HG03159 (cell line): ENCODE data around the gene PERCC1.

ENCODE experiments used
- ATAC-seq: cut with Tn5 transposase; IDR thresholded peaks from one replicate; pipeline ENCODE4 v1.9.1; 2021; ENCODE audit warnings: mild to moderate bottlenecking, moderate library complexity; ENCODE audit not compliant: unreplicated experiment

Gene PERCC1

DNA sequence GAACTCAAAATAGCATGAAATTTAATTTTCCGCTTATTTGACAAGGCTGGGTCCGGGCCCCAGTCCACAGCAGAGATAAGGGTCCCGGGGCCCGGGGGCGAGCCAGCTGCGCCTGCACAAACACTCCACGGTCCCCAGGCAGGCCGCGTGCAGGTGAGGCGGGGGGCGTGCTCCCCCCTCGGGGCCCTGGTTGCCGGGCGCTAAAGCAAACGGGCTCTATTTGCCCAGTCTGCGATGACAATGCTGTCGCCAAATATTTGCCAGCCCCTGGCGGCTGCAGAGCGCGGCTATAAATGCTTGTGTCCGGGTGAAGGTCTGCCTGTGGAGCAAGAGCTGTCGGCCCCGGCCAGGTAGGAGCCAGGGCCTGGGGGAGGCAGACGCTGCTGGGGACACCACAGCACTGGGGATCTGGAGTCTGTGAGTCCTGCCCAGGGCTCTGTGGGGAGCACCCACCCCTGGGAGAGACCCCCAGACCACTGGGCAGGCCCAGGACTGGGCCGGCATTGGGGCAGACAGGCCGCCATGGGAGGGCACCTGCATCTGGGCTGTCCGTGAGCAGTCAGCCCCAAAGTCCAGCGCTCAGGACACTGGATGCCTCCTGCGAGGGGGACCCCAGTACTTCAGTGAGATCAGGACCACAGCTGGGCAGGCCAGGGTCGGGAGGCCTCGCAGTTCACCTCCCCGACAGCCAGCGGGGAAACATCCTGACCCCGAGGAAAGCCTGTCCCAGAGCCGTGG is at the start of gene PERCC1:
PERCC1 (plus strand) TSS at position 320 of the 738 bp plus-strand sequence. CDS start 1,516 bp downstream, outside the sequence.
- no peak for ATAC-seq

DNA sequence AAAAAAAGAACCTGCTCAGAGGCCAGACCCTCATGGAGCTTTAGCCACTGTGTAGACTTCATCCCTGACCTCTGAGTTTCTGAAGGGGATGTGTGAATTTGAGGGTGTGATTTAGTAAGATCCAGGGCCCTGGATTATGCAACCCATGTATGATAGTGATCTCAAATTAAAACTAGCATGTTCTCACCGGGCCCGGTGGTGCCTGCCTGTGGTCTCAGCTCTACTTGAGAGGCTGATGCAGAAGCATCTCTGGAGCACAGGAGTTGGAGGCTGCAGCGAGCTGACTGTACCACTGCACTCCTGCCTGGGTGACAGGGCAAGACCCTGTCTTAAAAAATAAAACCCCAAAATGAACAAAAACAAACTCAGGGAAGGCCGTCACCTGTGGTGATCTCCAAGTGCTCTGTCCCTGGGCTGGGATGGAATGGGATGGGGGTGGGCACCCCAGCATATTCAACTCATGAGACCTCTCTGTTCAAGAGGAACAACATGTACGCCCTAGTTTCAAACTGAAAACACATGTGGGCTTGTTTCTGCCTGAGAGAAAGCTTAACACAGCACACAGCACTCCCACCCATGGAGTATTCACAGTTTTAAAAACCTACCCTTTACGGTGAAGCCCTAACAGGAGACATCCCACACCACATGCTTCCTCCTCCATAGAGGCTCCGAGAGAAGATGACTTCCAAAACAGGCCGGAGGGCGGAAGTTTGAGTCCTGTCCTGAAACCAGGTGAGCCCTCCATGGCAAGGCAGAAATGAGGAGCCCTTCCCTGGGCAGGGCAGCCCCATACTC is 49.1 kb upstream of the PERCC1 start:
- no peak for ATAC-seq

DNA sequence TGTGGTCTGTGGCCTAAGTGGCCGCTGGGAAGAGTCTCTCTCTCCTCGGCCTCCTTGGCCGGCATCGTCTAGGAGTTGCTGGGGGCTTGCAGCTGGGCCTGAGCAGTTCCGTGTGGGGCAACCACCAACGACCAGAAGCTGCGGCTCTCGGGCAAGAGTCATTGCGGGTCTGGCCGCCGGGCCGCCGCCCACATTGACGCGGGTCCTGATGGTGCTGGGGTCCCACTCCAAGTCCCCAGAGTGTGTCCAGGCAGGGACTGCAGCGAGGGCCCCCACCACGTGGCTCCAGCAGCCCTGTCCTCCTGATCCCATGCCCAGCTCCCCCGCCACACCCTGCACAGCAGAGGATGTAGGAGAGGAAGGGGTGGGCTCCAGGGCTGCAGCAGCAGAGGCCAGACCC is 47.3 kb upstream of the PERCC1 start:
- ATAC-seq = no peak

DNA sequence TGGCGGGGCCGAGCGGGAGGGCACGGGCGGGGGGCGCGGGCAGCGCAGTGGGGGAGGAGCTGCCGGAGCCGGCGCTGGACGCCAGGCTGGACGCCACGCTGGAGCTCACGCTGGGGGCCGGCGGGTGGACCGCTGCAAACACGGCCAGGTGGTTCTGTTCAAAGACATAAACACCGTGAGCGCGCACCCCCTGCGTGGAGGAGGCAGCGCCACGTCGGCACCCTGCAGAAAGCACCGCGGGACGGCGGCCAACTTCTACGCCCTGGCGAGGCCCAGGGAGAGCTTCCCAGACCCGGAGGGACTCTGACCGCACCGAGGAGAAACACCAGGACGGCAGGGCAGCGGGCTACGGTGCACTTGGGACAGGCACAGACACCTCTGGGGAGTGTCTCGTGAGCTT is 45.6 kb upstream of the PERCC1 start:
- no peak for ATAC-seq

DNA sequence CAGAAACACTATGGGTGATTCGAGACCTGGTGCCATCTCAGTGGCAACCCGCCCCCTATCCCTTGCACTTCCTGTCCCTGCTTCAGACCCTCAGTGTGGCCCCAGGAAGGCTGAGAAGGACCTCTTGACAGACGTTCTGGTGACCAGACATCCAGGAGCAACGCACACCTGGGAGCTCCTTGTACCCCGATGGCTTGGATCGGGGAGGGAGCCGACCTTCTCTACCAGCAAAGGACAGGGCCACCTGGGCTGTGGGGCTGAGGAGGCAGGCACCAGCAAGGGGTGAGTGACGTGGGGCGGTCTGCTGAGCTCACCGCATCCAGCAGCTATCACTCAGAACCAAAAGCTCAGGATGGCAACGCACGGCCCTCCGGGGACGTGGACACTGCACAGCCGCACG is 43.5 kb upstream of the PERCC1 start:
- ATAC-seq = no peak

DNA sequence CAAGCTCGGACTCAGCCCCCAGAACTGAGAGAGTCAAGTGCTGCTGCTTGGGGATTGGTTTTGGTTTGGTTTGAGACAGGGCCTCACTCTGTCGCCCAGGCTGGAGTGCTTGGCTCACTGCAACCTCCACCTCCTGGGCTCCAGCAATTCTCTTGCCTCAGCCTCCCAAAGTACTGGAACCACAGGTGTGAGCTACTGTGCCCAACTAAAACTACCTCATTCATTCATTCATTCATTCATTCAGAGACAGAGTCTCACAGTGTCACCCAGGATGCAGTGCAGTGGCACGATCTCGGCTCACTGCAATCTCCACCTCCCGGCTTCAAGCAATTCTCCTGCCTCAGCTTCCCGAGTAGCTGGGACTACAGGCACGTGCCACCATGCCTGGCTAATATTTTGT is 41.1 kb upstream of the PERCC1 start:
- no peak for ATAC-seq

DNA sequence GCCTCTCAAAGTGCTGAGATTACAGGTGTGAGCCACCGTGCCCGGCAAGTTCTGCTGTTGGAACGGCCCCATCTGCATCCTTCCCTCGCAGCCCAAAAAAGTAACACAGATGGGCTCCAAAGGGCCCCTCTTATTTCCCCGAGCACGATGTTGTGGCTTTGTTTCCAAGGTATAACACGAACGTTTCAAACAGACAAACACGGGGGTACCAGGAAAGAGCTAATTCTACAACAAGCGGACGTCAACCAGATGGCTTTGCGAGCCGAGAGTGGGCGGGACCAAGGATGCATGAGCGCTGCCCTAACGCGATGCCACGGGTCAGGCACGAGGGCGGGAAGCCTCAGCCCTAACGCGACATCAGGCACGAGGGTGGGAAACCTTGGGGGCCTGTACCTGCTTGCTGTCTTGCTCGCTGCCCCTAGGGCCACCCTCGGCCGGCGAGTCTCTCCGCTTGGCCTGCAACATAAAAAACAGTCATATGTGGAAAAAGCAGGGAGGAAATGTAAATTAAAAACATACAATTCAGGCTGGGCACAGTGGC is 40.6 kb upstream of the PERCC1 start:
- no peak for ATAC-seq

DNA sequence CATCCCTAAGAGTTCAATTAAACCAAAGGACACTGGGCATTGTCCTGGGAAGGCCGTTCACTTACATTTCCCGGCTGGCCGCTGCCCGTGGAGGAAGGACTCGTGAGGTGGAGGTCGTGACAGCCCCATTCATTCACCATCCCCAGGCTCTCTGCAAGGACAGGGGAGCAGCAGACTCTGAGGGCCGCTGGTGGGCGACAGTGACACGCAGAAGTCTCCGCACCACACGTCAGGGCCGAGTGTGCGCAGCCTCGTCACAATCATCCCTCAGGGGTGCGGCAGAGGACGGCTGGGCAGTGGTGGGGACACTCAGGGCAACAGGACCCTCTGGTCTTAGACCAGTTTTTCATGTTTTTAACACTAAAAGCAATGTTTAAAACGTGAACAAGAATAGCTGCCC is 38.1 kb upstream of the PERCC1 start:
- ATAC-seq = no peak

DNA sequence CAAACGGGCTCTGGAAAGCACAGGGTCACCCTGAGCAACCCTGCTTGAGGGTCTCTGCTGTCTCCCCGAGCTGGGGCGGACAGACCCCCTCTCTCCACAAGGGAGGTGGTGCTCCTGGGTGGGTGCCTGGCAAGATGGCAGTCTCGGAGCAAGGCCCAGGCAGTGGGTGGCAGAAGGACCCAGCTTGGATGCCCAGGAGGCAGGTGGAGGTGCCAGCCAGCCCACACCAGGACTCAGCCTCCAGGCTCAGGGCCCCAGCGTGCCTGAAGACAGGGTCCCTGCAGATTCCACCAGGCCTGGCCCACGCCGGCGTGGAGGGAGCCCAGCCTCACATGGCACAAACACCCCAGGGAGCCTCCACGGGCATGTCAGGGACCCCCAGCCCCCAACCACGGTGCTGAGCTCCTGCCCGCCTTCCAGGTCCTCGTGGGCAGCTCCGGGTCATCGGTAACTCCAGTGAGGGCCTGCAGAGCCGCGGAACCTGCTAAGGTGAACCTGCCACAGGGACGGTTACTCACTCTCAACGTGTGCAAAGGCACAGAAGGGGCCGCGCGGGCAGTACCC is 37.2 kb upstream of the PERCC1 start:
- ATAC-seq = no peak

DNA sequence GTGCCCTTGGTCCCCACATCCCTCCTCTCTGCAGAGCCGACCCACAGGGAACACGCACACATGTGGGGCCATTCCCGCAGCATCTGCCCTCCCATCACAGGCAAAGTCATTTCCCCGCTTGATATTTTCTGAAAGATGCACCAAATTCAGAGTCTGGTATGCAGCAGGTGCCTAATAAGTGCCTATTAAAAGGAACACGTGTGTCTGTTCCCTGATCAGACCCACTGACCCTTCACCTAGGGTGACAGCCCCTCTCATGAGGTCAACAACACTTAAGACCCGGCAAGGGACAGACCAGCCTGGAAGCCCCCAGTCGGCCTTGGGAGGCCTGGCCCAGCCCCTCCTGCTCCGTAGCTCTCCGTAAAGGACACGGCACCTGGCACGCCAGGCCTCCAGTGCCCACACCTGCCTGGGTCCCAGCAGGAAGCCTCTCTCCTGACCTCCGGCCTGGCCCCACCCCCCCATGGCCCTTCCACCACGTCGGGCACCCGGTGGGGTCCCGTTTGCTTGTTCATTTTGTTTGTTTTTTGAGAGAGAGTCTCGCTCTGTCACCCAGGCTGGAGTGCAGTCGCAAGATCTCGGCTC is 36.4 kb upstream of the PERCC1 start:
- ATAC-seq = no peak

DNA sequence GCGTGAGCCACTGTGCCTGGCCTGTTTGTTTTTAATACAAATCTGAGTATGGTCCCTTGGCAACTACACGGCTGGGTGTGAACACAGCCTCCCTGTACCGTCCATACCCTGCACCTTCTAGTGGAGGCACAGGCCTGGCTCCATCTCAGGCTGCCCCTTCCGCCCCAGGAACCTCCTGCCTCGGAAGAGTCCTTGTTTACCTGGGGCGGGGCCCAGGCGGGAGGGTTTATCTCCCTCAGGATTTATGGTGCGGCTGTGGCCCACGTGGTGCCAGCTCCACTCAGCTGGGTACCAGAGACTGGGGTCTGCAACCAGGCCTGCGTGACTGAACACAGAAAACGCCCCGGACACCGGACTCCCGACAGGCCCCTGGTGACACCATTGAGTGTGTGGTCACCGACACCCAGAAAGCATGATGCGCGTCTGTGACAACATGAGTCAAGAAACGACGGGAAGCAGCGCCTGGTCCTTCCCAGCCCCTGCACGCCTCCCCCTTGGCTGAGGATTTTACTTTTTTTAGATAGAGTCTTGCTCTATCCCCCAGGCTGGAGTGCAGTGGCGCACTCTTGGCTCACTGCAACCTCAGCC is 35.3 kb upstream of the PERCC1 start:
- ATAC-seq = no peak

DNA sequence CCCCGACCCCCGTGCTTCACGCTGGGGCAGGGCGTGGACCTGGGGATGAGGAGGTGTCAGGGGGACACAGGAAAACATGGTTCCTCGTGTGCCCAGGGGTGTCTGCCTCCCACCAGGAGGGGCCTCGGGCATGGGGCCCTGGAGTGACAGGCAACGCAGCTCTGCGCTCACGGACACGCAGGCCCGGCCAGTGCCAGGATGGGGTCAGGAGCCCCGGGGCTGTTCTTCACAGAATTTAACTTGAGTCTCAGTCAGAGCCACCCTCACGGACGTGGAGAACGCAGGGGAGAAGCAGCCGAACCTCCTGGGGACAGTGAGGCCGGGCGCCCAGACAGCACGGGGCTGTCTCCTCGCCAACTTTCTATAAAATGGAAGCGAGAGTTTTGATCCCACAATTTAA is 33.1 kb upstream of the PERCC1 start:
- ATAC-seq = no peak

DNA sequence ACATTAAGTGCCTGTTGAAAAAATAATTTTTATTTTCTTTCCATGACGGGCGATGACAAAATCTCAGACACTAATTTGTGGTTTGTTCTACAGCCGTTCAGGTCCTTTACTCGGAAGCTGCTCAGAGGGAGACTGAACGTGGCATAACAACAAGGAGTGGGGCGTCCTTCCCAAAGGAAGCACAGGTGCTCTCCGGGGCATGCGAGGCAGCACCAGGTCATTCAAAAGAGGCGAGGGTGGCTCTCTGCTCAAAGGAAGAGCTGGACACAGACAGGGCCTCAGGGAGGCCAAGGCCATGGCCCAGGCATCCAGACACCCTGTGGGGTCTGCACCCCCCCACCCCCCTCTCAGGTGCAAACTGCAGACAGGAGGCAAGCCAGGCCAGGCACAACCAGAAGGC is 32.5 kb upstream of the PERCC1 start:
- no peak for ATAC-seq

DNA sequence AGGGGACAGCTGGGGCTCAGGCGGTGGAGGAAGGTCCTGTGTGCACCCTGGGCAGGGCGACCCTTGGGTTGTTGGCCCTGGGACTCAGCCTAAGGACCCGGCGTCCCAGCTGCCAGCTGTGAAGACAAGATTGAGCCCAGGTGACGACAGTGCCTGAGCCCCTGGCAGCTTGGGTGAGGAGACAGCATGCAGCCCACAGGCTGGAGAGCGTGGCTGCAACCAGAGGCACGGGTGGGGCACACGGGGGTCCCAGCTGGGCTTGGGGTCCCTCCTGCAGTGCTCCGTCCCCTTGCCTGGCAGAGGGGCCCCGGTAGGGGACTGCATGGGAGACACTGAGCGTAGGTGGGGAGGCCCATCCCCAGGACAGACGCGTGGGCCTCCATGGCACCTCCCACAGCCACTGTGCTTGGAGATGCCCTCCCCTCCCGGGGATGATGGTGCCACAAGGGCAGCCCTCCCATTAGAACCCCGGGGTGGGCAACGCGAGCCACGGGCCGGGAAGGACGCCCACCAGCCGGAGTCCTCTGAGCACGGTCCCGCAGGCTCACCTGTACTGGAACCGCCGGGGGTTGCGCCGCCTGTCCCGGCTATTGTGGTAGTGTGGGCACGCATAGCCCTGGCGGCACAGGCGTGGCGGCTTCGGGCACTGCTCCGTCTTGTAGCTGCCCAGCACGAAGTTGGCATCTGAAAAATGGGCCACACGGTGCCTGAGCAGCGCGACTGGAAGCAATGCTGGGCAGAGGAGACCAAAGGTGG is 31.9 kb upstream of the PERCC1 start:
- no peak for ATAC-seq

DNA sequence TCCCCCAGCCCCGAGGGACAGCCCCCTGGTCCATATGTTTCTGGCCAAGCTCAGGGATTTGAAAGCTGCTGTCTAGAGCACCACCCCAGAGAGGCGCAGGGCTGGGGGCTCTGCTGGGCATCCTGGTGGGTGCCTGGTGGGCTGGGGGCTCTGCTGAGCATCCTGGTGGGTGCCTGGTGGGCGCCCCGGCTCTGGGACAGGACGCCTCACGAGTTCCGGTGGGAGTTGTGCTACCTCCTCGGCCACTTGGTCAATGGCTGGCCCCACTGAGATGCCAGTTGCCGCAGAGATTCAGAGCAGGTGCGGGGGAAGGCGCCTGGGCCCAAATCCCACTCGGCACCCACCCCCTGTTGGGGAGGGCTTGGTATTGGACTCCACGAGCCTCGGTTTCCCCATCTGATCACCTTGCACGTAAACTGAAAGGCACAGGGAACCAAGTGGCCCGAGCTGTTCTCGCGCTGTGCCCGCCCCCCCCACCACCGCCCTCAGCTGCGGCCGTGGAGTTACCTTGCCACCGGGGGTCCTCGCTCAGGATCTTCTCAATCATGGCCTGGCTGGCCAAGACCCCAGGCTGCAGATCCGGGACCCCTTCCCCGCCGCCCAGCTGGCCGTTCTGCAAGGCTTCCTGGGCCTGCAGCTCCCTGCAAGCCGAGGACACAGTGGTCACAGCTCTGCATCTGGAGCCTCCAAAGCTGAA is 29.7 kb upstream of the PERCC1 start:
- ATAC-seq = no peak

DNA sequence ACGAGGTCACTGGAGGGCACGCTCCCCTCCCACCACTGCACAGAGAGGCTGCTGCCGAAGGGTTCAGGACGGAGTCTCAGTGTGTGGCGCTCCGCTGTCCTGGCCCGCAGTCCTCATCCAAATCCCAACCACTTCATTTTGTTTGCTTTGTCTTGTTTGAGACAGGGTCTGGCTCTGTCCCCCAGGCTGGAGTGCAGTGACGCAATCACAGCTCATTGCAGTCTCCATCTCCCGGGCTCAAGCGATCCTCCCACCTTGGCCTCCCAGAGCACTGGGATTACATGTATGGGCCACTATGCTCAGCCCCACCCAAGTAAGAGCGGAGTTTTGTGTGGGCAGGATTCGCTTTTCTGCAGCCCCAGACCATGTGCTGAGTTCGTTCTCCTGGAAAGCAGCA is 29.1 kb upstream of the PERCC1 start:
- no peak for ATAC-seq

DNA sequence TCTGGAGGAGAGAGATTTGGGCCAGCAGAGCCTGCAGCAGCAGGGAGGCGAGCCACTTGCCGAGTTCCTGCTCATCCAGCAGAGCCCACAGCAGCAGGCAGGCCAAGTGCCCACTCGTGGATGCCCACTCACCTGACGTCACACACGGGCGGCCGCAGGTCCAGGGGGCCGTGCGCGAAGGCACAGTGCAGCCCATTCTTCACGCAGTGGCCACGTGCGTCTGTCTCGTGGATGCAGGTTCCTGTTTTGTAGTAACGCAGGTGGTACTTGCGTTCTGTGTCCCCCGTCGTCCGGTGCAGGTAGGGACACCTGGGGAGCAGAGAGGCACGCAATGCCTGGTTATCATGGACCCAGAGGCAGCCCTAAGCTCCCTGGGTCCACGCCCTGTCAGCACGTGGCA is 27.8 kb upstream of the PERCC1 start:
- no peak for ATAC-seq

DNA sequence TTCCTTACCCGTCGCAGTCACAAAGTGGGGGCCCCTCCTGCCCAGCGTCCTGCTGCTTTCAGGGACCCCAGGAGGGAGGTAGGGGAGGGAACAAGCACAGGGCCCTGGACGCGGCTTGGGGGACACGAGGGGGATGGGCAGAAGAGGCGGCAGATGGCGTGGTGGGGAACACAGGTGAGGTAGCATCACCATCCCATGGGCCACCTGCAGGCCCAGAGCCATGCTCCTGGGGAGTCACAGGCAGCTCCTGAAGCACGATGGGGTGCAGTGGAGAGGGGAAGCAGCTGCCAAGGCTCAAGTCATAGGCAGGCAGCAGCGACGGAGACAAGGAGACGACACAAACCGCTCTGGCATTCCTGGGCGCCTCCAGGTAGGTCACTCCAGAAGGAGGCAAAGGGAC is 27.1 kb upstream of the PERCC1 start:
- no peak for ATAC-seq

DNA sequence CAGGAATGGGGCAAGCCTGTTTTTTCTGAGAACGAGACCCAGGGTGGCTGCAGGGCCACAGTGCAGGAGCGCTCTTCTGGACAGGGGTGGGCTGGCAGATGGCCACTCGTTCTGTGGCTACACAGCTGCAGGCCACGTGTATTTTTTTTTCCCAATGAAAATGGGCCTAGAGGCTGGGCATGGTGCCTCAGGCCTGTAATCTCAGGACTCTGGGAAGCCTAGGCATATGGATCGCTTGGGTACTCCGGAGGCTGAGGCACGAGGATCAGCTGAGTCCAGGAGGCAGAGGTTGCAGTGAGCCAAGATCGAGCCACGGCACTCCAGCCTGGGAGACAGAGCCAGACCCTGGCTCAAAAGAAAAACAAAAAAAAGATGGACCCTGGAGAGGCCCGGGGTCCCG is 23.1 kb upstream of the PERCC1 start:
- ATAC-seq = peak; percentile 18
